IPS DF 19.7 (cell line): ENCODE results near the gene NR1H2.
"Not testable (repeated sequence)": the region's sequence is repeated elsewhere in the genome, so short reads cannot be mapped to it uniquely, and the experiment has no call there.

Source experiments
- DNase-seq: peaks from one replicate; pipeline ENCODE4 v3.0.0-alpha.2; 2013; ENCODE audit warnings: low read depth, low spot score

Gene NR1H2

GRCh38 chr19:50378169-50378862, 2.1 kb downstream of the NR1H2 start:
- no peak for DNase-seq

- DNase-seq, result no peak
These were observed 2.6 kb downstream of the NR1H2 start for GRCh38 chr19:50378863-50379236.

- DNase-seq, result no peak
These were observed 3.3 kb downstream of the NR1H2 start for GRCh38 chr19:50379602-50380001.

GRCh38 chr19:50380137-50380536, 3.9 kb downstream of the NR1H2 start:
- DNase-seq, result no peak

GRCh38 chr19:50380751-50381151, 4.5 kb downstream of the NR1H2 start:
- no peak for DNase-seq

- DNase-seq, result no peak
These were observed 5.8 kb downstream of the NR1H2 start for GRCh38 chr19:50381881-50382729.

GRCh38 chr19:50383001-50383851, 7.0 kb downstream of the NR1H2 start:
- DNase-seq, result no peak

- peak; percentile 71 for DNase-seq
These were observed 7.8 kb downstream of the NR1H2 start, which contains the start of gene POLD1 for GRCh38 chr19:50383852-50384684. Gene POLD1 (plus strand): TSS chr19:50384347. CDS start chr19:50398852, 14,505 bp downstream.

GRCh38 chr19:50384685-50385535, 8.7 kb downstream of the NR1H2 start:
- no peak for DNase-seq

GRCh38 chr19:50387176-50387867, 11.1 kb downstream of the NR1H2 start:
- DNase-seq, result no peak

- no peak for DNase-seq
These were observed 11.6 kb downstream of the NR1H2 start for GRCh38 chr19:50387868-50388245.

- DNase-seq, result not testable (repeated sequence)
These were observed 14.0 kb downstream of the NR1H2 start for GRCh38 chr19:50390295-50390694.

- not testable (repeated sequence) for DNase-seq
These were observed 14.7 kb downstream of the NR1H2 start for GRCh38 chr19:50390952-50391351.

GRCh38 chr19:50392759-50393158, 16.5 kb downstream of the NR1H2 start:
- no peak for DNase-seq

GRCh38 chr19:50393589-50393988, 17.3 kb downstream of the NR1H2 start:
- no peak for DNase-seq

GRCh38 chr19:50394017-50394416, 17.8 kb downstream of the NR1H2 start:
- no peak for DNase-seq

GRCh38 chr19:50398675-50399367, 22.6 kb downstream of the NR1H2 start:
- no peak for DNase-seq

- DNase-seq, result no peak
These were observed 23.1 kb downstream of the NR1H2 start for GRCh38 chr19:50399368-50399745.
